GM10847 (cell line): ENCODE measurements around the gene UNC79.

ENCODE experiments used
- POLR2A ChIP-seq: IDR thresholded peaks from 2 replicates; pipeline ENCODE4 v1.6.1; 2011; ENCODE audit not compliant: insufficient read length; ENCODE audit errors: extremely low read depth

UNC79 gene

DNA sequence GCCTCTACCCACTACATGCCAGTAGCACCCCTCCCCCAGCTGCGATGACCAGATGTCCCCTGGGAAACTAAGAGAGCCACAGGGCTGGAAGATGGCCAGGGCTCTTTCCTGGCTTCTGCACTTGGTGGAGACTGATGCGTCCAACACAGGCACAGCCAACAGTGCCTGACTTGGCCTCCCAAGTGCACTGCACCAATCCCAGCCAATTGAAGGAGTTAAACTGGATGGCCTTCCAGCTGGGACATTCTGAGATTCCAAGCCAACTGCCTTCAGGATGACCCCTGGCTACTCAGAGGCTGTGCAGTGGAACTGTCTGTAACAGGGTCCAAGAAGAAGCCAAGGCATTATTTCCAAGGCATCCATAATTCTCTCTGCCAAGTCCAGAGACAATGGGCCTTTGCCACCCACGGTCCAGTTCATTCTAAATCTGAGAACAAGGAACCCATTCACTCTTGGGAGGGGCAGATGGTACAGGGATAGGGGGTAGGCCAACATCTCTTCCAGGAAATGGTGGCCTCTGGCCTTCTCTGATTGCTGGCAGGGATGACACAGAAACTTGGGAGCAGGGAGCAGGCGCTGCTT lies 322.3 kb downstream of the UNC79 start:
- TF ChIP-seq POLR2A: no peak

DNA sequence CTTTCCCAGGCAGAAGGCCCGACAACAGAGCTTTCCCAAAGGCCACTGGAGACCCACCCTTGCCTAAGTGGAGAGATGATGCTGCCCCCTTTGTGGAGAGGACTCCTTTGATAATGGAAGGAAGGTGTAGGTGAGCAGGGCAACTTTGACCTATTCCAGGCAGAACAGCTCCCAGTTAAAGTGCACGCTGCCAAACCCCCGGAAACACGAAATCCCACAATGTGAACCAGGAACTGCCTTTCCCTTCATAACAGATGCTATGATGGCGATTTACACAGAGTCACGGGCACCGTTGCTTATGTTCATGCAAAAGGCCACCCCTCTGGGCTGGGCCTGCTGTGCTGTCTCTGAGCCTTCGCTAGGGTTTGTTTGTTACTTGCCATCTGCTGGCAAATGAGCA lies 322.9 kb downstream of the UNC79 start:
- no peak for TF ChIP-seq POLR2A

GRCh38 chr14:93757206-93757605 lies 326.5 kb downstream of the UNC79 start:
- TF ChIP-seq POLR2A: no peak
